GM21786 (cell line): ENCODE data around the gene UBALD2.
"Not testable (repeated sequence)": the region's sequence is repeated elsewhere in the genome, so short reads cannot be mapped to it uniquely, and the experiment has no call there.

Source experiments
- ATAC-seq: cut with Tn5 transposase; IDR thresholded peaks from one replicate; pipeline ENCODE4 v1.9.1; 2021; ENCODE audit not compliant: unreplicated experiment

Gene UBALD2

GRCh38 chr17:76277300-76278267, 12.4 kb downstream of the UBALD2 start:
- no peak for ATAC-seq

- ATAC-seq = no peak
Observed at GRCh38 chr17:76278268-76278908, 13.2 kb downstream of the UBALD2 start.

- no peak for ATAC-seq
Observed at GRCh38 chr17:76278952-76279741, 14.0 kb downstream of the UBALD2 start.

- no peak for ATAC-seq
Observed at GRCh38 chr17:76279742-76280287, 14.7 kb downstream of the UBALD2 start.

- ATAC-seq = no peak
Observed at GRCh38 chr17:76280650-76281049, 15.5 kb downstream of the UBALD2 start.

GRCh38 chr17:76281573-76282371, 16.6 kb downstream of the UBALD2 start:
- ATAC-seq = no peak

- ATAC-seq = no peak
Observed at GRCh38 chr17:76292567-76292966, 27.4 kb downstream of the UBALD2 start.

- ATAC-seq = no peak
Observed at GRCh38 chr17:76293106-76293505, 28.0 kb downstream of the UBALD2 start.

- ATAC-seq = no peak
Observed at GRCh38 chr17:76296186-76296585, 31.0 kb downstream of the UBALD2 start.

- ATAC-seq = no peak
Observed at GRCh38 chr17:76296889-76297288, 31.7 kb downstream of the UBALD2 start.

- ATAC-seq = no peak
Observed at GRCh38 chr17:76297436-76297835, 32.3 kb downstream of the UBALD2 start.

GRCh38 chr17:76304226-76305134, 39.3 kb downstream of the UBALD2 start:
- ATAC-seq = no peak

GRCh38 chr17:76305135-76305454, 39.9 kb downstream of the UBALD2 start:
- ATAC-seq = not testable (repeated sequence)

- no peak for ATAC-seq
Observed at GRCh38 chr17:76307299-76307965, 42.3 kb downstream of the UBALD2 start.

GRCh38 chr17:76307966-76308338, 42.8 kb downstream of the UBALD2 start, which contains the start of gene QRICH2:
QRICH2 (minus strand) TSS chr17:76308276; CDS start chr17:76307998, 278 bp downstream.
- no peak for ATAC-seq

- no peak for ATAC-seq
Observed at GRCh38 chr17:76309461-76309860, 44.3 kb downstream of the UBALD2 start.

GRCh38 chr17:76312735-76313134, 47.6 kb downstream of the UBALD2 start:
- ATAC-seq = no peak

GRCh38 chr17:76314392-76315227, 49.5 kb downstream of the UBALD2 start:
- no peak for ATAC-seq
